ENCODE results near the gene S100A2. TPM values are rescaled to one million over a fixed set of nuclear protein-coding genes. Genes with fewer than 3 reads are reported as not detected.
A peak's percentile ranks its signal among the peaks of the same experiment; 100 is the strongest.

The S100A2 gene
- total RNA-seq, 1 donor, result 3.3 TPM

DNA sequence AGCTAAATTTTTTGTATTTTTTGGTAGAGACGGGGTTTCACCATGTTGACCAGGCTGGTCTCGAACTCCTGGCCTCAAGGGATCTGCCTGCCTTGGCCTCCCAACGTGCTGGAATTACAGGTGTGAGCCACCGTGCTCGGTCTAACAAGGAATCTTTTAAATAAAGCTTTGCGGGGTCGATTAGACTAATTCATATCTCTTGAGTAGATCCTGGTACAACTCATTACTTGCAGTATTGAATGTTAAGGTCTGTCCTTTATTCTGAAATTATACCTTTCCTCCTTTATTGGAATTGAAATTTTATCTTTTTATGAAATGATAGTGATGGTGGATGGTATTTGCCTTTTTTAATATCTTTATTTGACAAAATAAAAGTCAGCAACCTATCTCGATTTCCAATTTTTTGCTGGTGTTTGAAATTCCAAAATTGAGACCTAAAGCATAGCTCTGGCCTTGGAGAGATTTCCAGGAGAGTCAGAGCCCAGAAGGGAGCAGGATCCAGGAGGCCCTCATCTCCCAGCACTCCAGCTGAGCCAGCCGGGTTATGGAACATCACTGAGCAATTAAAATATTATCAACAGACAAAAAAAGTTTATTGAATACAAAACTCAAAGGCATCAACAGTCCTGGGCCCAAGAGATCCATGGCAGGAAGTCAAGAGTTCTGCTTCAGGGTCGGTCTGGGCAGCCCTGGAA is 4.7 kb downstream of the S100A2 start:
- no peak overlapping the region for H3K4me3 ChIP-seq (ENCODE audit: low read depth, low read length)
- DNase-seq (ENCODE audit: low read depth), result no peak
- TF ChIP-seq, protein P1, sequence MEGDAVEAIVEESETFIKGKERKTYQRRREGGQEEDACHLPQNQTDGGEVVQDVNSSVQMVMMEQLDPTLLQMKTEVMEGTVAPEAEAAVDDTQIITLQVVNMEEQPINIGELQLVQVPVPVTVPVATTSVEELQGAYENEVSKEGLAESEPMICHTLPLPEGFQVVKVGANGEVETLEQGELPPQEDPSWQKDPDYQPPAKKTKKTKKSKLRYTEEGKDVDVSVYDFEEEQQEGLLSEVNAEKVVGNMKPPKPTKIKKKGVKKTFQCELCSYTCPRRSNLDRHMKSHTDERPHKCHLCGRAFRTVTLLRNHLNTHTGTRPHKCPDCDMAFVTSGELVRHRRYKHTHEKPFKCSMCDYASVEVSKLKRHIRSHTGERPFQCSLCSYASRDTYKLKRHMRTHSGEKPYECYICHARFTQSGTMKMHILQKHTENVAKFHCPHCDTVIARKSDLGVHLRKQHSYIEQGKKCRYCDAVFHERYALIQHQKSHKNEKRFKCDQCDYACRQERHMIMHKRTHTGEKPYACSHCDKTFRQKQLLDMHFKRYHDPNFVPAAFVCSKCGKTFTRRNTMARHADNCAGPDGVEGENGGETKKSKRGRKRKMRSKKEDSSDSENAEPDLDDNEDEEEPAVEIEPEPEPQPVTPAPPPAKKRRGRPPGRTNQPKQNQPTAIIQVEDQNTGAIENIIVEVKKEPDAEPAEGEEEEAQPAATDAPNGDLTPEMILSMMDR (IDR thresholded peaks at IDR 0.05; ENCODE audit: insufficient read depth, low read length), result no peak

DNA sequence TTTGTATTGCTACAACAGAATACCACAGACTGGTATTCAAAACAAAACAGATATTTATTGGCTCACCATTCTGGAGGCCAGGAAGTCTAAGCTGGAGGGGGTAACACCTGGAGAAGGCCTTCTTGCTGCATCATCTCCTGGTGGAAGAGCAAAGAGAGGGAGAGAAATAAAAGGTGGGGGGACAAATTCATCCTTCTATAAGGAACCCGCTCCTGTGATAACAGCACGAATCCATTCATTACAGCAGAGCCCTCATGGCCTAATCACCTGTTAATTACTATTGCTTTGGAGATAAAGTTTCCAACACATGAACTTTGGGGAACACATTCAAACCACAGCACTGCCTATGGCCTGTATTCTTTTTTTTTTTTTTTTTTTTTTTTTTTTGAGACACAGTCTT is 5.4 kb downstream of the S100A2 start:
- TF ChIP-seq, protein P1 (IDR thresholded peaks at IDR 0.05; ENCODE audit: insufficient read depth, low read length), result no peak
- DNase-seq (ENCODE audit: low read depth), result no peak
- H3K4me3 ChIP-seq (ENCODE audit: low read depth, low read length), result no peak overlapping the region

DNA sequence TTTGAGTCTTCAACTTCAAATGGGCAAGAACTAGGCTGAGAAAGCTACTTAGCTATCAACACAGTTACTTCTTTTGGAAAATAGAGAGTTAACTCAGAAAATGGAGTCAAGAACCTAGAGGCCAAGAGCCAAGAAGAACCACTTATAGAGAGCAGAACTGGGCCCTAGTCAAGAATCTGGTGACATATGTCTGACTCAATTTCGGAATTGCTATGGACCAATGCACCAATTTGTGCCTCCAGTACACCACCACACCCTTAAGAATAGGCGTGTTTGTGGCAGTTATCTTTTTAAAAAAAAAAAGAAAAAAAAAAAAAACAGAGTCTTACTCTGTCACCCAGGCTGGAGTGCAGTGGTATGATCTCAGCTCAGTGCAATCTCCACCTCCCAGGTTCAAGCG is 7.8 kb downstream of the S100A2 start:
- DNase-seq (ENCODE audit: low read depth), result no peak
- TF ChIP-seq, protein P1 (IDR thresholded peaks at IDR 0.05; ENCODE audit: insufficient read depth, low read length), result no peak
- H3K4me3 ChIP-seq (ENCODE audit: low read depth, low read length), result no peak overlapping the region

DNA sequence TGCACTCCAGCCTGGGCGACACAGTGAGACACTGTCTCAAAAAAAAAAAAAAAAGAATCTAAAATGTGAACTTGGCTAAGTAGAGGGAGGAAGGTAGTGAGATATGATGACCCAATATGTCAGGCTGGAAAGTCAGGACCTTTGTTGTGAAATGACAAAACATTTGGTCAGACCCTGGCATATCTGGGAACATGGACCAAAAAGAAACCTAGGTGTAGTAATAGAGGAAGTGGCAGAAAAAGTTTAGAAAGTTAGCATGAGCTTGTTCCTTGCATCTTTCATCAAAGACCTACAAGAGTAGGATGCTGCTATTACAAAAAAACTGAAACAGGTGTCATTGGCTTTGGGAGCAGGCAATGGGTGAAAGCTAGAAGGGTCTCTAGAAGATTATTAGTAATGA is 9.3 kb downstream of the S100A2 start:
- DNase-seq (ENCODE audit: low read depth), result no peak
- H3K4me3 ChIP-seq (ENCODE audit: low read depth, low read length), result no peak overlapping the region
- TF ChIP-seq, protein P1 (IDR thresholded peaks at IDR 0.05; ENCODE audit: insufficient read depth, low read length), result no peak

DNA sequence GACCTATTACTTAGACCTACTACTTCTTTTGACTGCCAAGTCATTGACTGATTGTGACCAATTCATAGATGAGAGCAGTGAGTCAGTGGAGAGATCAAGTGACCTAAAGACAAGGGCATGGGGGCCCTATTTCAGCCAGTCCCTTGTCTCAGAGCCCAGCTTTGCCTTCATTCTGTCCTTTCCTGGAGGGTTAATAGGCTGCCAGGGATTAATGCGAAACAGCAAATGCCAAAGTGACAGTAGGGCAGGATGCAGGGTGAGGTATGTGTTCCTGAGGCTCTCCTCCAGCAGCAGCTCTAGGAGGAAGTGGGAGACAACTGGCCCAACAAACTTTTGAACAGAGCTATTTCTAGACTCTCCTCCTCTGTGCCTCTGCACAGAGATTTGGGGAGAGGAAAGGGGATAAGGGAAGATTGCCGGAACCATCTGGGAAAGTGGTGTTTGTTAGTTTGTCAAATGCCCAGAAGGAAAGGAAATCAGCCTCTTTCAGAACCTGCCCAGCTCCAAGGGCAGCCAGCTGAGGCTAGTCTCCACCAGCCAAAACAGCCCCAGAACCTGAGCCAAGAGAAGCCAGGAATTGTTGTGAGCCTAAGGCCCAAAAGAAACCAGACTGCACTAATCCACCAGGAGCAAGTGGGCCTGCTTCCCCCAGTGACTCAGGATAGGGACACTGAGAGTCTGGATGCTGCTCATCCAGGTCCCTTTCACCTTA is 11.7 kb downstream of the S100A2 start:
- TF ChIP-seq, protein P1 (IDR thresholded peaks at IDR 0.05; ENCODE audit: insufficient read depth, low read length), result no peak
- H3K4me3 ChIP-seq (ENCODE audit: low read depth, low read length), result no peak overlapping the region
- peak; percentile 61 for DNase-seq (ENCODE audit: low read depth)

DNA sequence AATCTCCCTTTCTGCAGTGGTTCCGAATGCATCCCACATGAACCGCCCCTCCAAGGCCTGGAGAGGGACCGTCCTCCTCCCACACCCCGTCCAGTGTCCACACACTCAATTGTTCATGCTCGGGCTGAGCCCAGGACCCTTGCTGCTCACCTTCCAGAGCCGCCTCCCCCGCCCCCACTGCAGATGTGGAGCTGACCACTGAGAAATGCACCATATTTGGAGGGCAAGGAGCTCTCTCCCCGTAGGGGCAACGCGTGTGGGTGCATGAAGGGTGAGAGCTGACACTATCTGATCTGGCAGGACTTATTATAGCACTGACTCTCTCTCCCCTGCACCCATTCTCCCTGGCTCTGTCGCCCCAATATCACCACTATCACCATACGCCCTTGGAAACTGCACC is 12.5 kb downstream of the S100A2 start:
- TF ChIP-seq, protein P1 (IDR thresholded peaks at IDR 0.05; ENCODE audit: insufficient read depth, low read length), result no peak
- no peak overlapping the region for H3K4me3 ChIP-seq (ENCODE audit: low read depth, low read length)
- no peak for DNase-seq (ENCODE audit: low read depth)

Measured in fibroblast of the aortic adventitia (primary cell).